Transverse colon (tissue), 3 donors: Measurements from ENCODE around the gene CLGN.

ENCODE experiments used
- CTCF ChIP-seq, 5 experiments: fragments of 200-600 bp in 3 of 5; fragments of 450-650 bp in 2 of 5; sonication (generic) in 3 of 5; IDR thresholded peaks; 1 replicate in 2 of 5; 2 replicates in 3 of 5; pipeline ENCODE4 v1.5.1; 2016 to 2017; ENCODE audit warnings: antibody characterized with exemption in 5 of 5, inconsistent platforms in 3 of 5, mild to moderate bottlenecking in 2 of 5, moderate library complexity in 1 of 5
- EP300 ChIP-seq: sonication (generic); formaldehyde crosslinking; IDR thresholded peaks from one replicate; pipeline ENCODE4 v1.6.1; 2017; ENCODE audit warnings: antibody characterized with exemption, low read depth

GRCh38 chr4:140344101-140344500 lies 83.3 kb downstream of the CLGN start:
- TF ChIP-seq CTCF (IDR thresholded peaks at IDR 0.05) (no peak), EP300 (no peak)
